Fibroblast of lung (primary cell): Measurements from ENCODE around the gene NCKAP5.

Experiments
- EZH2 ChIP-seq: IDR thresholded peaks from 2 replicates; pipeline ENCODE4 v1.5.1; 2012; ENCODE audit warnings: low read length, control low read depth, mild to moderate bottlenecking; ENCODE audit errors: missing control alignments
- TF ChIP-seq, protein P1 (sequence below), 2 donors: IDR thresholded peaks in 1 of 2; conservative IDR thresholded peaks in 1 of 2; 1 replicate in 1 of 2; 2 replicates in 1 of 2; pipeline ENCODE4 v1.5.1; 2011 to 2012; ENCODE audit warnings: low read length in 2 of 2, control low read depth in 1 of 2, inconsistent platforms in 1 of 2, low read depth in 1 of 2, mild to moderate bottlenecking in 1 of 2

DNA sequence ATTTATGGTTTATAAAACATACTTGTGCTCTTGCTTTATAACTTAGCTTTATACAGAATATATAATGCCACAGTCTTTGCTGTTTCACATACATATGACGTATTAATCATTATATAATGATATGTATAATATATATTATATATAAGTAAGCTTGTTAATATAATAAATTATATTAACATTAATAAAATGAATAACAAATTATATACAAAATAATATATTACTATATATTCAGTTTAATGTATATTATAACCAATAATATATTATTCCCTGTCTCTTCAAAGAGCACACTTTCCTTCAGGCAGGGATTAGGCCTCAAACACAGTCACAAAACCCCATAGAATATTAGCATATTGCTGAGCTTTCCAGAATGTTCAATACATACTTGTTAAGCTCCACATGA, 427.6 kb downstream of the NCKAP5 start:
- TF ChIP-seq, protein P1, sequence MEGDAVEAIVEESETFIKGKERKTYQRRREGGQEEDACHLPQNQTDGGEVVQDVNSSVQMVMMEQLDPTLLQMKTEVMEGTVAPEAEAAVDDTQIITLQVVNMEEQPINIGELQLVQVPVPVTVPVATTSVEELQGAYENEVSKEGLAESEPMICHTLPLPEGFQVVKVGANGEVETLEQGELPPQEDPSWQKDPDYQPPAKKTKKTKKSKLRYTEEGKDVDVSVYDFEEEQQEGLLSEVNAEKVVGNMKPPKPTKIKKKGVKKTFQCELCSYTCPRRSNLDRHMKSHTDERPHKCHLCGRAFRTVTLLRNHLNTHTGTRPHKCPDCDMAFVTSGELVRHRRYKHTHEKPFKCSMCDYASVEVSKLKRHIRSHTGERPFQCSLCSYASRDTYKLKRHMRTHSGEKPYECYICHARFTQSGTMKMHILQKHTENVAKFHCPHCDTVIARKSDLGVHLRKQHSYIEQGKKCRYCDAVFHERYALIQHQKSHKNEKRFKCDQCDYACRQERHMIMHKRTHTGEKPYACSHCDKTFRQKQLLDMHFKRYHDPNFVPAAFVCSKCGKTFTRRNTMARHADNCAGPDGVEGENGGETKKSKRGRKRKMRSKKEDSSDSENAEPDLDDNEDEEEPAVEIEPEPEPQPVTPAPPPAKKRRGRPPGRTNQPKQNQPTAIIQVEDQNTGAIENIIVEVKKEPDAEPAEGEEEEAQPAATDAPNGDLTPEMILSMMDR (conservative IDR thresholded peaks at IDR 0.05 in 1 of 2, IDR thresholded peaks at IDR 0.05 in 1 of 2; ENCODE audit: low read depth in 1 of 2, low read length in 2 of 2): no peak
- no peak for TF ChIP-seq EZH2
